GM18498 (cell line): Measurements from ENCODE around the gene TNFSF12.
A peak's percentile ranks its signal among the peaks of the same experiment; 100 is the strongest.

ENCODE experiments used
- ATAC-seq: cut with Tn5 transposase; IDR thresholded peaks from one replicate; pipeline ENCODE4 v1.9.1; 2021; ENCODE audit warnings: mild to moderate bottlenecking, moderate library complexity; ENCODE audit not compliant: unreplicated experiment

Gene TNFSF12

DNA sequence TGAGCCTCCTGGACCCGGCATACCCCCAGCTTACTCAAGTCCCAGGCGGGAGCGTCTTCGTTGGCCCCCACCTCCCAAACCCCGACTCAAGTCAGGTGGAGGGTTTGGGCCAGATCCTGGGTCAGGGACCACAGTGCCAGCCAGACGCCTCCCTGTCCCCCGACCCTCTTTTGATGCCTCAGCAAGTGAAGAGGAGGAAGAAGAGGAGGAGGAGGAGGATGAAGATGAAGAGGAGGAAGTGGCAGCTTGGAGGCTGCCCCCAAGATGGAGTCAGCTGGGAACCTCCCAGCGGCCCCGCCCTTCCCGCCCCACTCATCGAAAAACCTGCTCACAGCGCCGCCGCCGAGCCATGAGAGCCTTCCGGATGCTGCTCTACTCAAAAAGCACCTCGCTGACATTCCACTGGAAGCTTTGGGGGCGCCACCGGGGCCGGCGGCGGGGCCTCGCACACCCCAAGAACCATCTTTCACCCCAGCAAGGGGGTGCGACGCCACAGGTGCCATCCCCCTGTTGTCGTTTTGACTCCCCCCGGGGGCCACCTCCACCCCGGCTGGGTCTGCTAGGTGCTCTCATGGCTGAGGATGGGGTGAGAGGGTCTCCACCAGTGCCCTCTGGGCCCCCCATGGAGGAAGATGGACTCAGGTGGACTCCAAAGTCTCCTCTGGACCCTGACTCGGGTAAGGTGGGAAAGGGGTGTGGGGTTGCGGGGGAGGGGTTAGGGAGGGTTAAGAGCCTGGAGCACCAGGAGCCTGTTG is 14.4 kb downstream of the TNFSF12 start:
- ATAC-seq = no peak

DNA sequence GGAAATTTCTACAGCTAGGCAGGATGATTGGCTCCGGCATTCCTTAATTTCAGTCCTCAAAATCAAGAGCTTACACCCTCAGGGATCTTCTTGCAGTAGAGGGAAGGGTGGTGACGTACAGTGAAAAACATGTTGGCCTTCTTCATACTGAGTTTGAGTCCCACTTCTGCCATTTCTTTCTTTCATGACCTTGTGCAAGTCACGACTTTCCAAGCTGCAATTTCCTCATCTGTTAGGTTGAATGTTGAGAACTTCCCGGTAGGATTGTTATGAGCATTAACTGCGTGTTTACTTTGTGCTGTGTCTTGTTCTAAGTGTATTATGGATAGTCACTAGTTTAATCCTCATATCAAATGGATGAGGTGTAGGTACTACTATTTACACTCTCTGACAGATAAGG is 20.7 kb downstream of the TNFSF12 start:
- no peak for ATAC-seq

DNA sequence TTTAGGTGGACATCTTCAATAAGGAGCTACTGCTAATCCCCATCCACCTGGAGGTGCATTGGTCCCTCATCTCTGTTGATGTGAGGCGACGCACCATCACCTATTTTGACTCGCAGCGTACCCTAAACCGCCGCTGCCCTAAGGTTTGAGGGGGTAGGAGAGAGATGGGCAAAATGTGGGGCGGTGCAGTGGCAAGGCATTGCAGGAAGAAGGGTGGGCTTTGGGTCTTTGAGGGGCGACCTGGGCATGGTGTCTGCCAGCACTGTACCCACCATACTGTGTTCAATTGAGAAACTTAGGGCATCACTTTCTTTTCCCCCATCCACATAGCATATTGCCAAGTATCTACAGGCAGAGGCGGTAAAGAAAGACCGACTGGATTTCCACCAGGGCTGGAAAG is 21.5 kb downstream of the TNFSF12 start:
- no peak for ATAC-seq

DNA sequence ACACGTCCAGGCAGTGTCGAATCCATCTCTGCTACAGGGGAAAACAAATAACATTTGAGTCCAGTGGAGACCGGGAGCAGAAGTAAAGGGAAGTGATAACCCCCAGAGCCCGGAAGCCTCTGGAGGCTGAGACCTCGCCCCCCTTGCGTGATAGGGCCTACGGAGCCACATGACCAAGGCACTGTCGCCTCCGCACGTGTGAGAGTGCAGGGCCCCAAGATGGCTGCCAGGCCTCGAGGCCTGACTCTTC is 23.4 kb downstream of the TNFSF12 start:
- no peak for ATAC-seq

DNA sequence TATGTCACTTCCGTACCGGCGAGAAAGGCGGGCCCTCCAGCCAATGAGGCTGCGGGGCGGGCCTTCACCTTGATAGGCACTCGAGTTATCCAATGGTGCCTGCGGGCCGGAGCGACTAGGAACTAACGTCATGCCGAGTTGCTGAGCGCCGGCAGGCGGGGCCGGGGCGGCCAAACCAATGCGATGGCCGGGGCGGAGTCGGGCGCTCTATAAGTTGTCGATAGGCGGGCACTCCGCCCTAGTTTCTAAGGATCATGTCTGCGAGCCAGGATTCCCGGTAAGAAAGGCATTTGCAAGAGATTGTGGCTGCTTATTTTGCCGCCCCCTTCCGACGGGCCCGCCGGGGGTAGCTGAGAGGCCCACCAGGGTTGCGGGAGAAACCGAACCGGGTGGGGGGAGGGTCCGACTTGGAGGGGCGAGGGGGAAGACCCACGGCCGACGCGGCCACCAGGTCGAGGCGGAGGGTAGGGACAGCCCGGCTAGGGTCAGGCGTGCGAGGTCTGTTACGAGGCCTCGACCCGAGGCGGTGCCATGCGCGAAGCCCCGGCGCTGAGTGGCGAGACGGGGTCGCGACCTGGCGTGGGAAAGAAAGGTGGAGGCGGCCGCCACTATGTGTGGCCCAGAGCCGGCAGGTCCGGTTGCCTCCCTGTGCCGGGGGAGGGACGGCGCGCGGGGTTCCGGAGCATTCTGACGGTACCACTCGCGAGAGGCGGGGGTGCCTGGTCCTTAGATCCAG is 23.9 kb downstream of the TNFSF12 start:
- ATAC-seq = peak; percentile 88

DNA sequence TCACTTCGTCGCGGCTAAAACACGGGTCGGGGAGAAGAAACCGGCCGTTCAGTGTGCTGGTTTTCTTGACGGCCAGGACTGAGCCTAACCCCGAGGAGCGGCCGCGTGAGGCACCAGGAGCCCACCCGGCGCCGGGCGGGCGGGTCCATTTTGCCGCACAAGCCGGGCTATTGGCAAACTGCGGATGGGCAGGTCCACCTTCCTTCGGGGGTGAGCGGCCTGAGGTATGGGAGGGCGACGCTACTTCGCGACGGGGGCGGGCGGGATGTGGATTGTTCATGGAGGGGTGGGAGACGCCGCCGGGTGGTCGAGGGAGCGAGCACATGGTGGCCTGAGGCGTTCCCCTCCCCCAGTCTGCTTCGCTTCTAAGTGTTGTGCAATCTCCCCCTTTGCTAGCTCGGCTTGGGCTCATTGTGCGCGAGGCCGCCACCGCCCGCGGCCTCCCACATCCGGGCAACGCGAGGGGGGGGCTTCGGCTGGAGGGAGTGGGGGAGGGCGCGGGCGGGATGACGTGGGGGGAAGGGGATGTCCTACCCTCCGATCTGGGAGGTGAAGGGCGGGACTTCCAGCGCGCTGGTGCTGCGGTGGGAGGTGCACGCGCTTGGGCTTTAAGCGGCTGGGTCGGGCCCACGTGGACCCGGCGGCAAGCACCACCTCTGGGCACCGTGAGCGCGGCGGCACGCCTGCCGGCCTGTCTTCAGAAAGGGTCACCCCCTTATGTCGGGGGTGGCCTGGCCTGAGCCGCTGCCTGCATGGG is 24.6 kb downstream of the TNFSF12 start:
- peak; percentile 23 for ATAC-seq

DNA sequence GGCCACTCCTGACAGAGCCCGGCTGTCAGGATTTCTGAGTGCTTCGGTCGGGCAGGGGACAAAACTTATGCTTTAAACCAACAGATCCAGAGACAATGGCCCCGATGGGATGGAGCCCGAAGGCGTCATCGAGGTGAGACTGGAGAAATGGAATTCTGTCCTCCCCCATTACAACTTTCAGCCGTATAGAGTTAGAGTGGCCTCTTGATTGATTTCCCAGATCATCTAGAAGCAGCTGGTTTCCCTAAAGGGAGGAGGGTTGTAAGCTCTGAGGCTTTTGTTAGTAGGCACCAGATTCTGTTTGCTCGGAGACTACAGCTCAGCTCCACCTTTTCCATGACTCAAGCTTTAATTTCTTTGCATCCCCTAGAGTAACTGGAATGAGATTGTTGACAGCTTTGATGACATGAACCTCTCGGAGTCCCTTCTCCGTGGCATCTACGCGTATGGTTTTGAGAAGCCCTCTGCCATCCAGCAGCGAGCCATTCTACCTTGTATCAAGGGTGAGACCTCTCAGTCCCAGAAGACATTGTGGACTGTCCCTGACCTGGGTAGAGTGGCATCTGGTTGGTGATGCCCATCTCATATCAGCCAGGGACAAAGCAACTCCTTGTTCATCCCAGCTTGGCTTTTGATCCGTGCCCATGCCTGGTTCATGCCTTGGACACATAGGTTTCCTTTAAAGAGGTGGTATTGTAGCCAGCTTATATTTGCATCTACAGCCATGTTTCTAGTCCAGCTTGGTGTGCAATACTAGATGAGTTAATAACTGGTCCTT is 25.5 kb downstream of the TNFSF12 start:
- no peak for ATAC-seq

DNA sequence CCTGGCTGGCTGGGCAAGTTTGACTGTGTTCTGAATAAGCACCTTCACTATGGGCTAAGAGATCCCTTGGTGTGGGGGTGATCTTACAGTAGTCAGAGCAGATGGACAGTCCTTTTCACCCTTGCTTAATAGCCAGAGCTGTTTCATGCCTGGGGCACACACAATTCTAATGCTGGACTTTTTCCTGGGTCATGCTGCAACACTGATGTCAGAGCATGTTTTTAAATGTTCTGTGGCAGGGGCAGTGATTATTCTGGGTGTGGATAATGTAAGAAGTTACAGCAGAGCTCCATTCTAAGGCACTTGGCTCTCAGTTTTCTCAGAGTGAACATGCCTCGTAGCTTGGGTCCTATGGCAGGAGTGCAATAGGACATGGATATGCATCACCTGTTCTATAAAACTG is 26.6 kb downstream of the TNFSF12 start:
- ATAC-seq = no peak

DNA sequence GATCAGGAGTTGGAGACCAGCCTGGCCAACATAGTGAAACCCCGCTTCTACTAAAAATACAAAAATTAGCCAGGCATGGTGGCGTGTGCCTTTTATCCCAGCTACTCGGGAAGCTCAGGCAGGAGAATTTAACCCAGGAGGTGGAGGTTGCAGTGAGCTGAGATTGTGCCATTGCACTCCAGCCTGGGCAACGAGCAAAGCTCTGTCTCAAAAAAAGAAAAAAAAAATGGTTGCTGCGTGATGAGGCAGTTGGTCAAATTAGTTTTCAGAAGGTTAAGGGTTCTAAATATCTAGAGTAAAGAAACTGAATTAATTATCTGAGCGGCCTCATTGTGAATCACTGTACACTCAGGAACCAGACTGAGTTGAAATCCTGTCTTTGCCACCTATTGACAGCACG is 27.1 kb downstream of the TNFSF12 start:
- no peak for ATAC-seq

DNA sequence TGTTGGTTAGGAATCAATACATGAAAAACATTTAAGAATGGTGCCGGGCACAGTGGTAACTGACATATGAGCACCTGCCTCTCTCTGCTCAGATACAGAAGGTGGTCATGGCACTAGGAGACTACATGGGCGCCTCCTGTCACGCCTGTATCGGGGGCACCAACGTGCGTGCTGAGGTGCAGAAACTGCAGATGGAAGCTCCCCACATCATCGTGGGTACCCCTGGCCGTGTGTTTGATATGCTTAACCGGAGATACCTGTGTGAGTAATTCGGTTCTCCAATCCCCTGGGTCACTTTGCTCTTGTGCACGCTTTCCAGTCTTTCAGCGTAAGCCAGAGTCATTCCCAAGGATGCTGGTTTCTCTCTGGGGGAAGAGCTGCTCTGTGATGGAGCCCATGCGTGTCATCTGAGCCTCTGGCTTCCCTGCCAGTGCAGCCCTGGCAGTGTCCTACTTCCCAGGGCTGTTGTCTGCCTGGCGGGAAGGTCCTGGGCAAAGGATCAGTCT is 27.6 kb downstream of the TNFSF12 start:
- ATAC-seq = no peak

DNA sequence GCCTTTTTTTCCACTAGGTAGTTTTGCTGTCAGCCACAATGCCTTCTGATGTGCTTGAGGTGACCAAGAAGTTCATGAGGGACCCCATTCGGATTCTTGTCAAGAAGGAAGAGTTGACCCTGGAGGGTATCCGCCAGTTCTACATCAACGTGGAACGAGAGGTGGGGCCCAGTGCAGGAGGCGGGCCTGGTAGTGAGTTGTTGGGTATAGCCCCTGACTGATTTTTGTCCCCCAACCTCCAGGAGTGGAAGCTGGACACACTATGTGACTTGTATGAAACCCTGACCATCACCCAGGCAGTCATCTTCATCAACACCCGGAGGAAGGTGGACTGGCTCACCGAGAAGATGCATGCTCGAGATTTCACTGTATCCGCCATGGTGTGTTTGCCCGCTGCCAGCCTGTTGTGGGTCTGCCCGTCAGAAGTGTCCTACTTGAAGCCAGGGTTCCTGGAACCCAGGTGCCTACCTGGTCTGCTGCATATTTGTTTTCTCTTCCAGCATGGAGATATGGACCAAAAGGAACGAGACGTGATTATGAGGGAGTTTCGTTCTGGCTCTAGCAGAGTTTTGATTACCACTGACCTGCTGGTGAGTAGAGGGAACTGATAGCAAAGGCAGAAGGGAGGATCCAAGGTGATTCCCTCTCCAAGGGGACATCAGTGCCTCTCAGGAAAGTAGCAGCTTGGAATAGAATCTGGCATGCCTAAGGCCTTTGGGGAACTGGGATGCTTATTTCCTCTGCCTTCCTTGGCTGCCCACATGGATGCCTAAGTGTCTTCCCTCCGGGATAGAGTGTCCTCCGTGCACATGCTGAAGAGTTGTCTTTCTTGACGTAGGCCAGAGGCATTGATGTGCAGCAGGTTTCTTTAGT is 28.7 kb downstream of the TNFSF12 start:
- no peak for ATAC-seq

DNA sequence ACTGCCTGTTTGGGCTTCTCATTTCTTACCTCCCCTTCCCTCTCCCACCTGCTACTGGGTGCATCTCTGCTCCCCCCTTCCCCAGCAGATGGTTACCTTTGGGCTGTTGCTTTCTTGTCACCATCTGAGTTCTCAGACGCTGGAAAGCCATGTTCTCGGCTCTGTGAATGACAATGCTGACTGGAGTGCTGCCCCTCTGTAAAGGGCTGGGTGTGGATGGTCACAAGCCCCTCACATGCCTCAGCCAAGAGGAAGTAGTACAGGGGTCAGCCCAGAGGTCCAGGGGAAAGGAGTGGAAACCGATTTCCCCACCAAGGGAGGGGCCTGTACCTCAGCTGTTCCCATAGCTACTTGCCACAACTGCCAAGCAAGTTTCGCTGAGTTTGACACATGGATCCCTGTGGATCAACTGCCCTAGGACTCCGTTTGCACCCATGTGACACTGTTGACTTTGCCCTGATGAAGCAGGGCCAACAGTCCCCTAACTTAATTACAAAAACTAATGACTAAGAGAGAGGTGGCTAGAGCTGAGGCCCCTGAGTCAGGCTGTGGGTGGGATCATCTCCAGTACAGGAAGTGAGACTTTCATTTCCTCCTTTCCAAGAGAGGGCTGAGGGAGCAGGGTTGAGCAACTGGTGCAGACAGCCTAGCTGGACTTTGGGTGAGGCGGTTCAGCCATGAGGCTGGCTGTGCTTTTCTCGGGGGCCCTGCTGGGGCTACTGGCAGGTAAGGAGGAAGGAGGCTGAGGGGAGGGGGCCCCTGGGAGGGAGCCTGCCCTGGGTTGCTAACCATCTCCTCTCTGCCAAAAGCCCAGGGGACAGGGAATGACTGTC is 30.4 kb downstream of the TNFSF12 start, which contains the start of gene CD68:
TSS of gene CD68 (plus strand) at position 638 of the 833 bp plus-strand sequence. CDS start at position 678, 40 bp downstream.
- no peak for ATAC-seq

DNA sequence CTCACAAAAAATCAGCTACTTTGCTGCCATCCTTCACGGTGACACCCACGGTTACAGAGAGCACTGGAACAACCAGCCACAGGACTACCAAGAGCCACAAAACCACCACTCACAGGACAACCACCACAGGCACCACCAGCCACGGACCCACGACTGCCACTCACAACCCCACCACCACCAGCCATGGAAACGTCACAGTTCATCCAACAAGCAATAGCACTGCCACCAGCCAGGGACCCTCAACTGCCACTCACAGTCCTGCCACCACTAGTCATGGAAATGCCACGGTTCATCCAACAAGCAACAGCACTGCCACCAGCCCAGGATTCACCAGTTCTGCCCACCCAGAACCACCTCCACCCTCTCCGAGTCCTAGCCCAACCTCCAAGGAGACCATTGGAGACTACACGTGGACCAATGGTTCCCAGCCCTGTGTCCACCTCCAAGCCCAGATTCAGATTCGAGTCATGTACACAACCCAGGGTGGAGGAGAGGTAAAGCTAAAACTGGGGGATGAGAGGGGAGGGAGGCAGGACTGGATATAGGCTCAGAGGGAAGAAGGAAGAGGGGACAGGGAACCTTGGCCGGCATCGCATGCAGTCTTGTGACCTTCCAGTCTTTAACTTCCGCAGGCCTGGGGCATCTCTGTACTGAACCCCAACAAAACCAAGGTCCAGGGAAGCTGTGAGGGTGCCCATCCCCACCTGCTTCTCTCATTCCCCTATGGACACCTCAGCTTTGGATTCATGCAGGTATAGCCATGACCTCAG is 31.2 kb downstream of the TNFSF12 start:
- ATAC-seq = no peak

DNA sequence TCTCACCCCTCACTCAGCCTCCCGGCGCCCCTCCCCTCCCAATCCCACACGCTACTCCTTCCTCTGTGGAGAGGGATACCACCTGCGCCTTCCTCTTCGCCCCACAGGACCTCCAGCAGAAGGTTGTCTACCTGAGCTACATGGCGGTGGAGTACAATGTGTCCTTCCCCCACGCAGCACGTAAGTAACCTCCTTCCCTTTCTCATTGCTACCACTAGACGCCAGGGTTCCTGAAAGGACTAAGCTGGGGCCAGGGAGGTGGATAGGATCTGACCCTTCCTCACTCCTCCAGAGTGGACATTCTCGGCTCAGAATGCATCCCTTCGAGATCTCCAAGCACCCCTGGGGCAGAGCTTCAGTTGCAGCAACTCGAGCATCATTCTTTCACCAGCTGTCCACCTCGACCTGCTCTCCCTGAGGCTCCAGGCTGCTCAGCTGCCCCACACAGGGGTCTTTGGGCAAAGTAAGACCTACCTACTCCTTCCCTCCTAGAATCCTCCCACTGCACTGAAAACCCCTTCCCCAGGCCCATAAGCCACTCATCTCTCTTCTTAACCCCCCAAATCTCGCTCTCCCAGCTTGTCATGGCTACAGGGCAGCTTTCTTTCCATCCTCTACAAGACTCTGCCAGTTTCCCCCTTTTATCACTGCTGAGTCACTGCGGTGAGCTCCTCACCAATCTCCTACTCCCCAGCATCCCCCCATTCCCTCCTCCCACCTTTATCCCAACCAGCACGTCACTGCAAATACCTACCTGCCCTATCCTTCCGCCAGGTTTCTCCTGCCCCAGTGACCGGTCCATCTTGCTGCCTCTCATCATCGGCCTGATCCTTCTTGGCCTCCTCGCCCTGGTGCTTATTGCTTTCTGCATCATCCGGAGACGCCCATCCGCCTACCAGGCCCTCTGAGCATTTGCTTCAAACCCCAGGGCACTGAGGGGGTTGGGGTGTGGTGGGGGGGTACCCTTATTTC is 32.0 kb downstream of the TNFSF12 start:
- ATAC-seq = no peak

DNA sequence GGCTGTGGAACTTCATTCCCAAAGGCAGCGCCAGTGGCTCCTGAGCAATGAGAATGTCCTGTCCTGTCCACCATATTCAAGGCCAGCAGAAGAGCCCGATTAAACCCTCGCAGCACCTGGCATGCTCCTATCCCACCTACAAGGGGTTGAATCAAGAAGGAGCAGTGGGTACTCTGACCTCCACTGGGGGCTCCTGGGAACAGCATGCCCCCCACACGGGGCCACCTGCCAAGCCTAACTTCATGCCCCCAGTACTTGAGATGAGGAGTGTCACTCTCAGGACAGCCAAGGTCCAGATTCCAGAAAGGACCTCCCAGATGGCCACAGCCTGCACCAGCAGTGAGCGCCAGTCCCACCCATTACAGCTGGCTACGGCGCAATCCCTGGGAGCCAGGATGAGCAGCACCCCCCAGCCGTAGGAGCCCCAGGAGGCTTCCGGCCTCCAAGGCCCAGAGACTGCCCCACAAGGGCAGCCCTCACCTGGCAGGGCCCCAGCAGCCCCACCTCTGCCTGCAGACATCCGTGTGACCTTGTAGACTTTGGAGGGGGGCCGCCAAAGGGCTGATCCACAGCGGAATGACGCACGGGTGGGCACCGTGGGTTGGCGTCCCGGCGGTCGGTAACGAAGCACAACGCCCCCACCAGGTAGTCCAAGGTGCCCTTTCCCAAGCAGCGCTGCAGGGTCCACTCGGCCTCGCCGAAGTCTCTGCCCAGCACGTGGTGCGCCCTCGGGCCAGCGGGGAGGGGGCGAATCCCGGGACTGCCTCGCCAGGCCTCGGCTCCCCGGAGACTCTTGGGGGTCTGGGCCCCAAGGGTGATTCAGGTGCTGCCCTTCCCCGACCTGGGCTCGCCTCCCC is 33.8 kb downstream of the TNFSF12 start:
- ATAC-seq = no peak
